ENCODE data around the gene C2orf72. TPM values are rescaled to one million over a fixed set of nuclear protein-coding genes. Genes with fewer than 3 reads are reported as not detected.
"Not testable (repeated sequence)": the region's sequence is repeated elsewhere in the genome, so short reads cannot be mapped to it uniquely, and the experiment has no call there.

C2orf72 gene
- total and polyA plus RNA-seq, 10 of the 15 experiments (the other 5 are each of a cell fraction or from before 2014, with no cell fraction given): under 0.01 to 0.29 (median 0.10) TPM; not detected in 6

DNA sequence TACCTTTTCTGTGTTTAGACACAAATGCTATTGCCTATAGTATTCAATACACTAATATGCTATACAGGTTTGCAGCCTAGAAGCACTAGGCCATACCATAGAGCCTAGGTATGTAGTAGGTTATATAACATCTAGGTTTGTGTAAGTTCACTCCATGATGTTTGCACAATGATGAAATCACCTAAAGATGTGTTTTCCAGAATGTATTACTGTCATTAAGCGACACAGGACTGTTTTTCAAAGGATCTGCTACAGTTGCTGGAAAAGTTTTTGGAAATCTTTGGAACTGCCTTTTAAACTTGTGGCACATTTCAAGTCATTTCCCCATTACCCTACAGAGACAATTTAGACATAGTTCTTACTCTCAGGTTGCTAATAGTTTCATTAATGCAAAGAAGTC, 28.6 kb downstream of the C2orf72 start:
- intact Hi-C loops (cut with micrococcal nuclease; ENCODE audit: unreplicated experiment): no loop called here
- no peak overlapping the region for H3K4me2 ChIP-seq (ENCODE audit: control insufficient read depth, insufficient read depth)
- in situ Hi-C loops (cut with MboI): no loop called here
- no peak for FAIRE-seq
- DNase-seq (ENCODE audit: low read depth, low spot score): no peak
- no peak overlapping the region for H2AFZ ChIP-seq (ENCODE audit: control insufficient read depth, low read depth, low read length)
- CTCF ChIA-PET: interaction anchor here (1.0 kb wide), 1 partner anchor 242 kb away, joined by 4 read pairs; no protein-coding TSS in a partner anchor
- no peaks in the 10 kb centered on the region for H3K27me3 ChIP-seq (replicated peaks in 1 of 2; ENCODE audit: control insufficient read depth in 2 of 2, insufficient read depth in 2 of 2, low read length in 1 of 2)
- no peak for ATAC-seq
- H3K36me3 ChIP-seq (ENCODE audit: control insufficient read depth in 2 of 2, insufficient read depth in 2 of 2, low read length in 1 of 2): peaks cover 3 to 24% of the 10 kb centered on the region in 2 experiments; a peak in 3 of 4 replicates
- peaks cover 5% of the 10 kb centered on the region for H3K79me2 ChIP-seq (ENCODE audit: control insufficient read depth, insufficient read depth, low read length)
- RAD21 ChIA-PET (ENCODE audit: unreplicated experiment): no interaction called here
- H3K4me1 ChIP-seq (ENCODE audit: control insufficient read depth, insufficient read depth, low read length): no peaks in the 10 kb centered on the region
- H3K27ac ChIP-seq (ENCODE audit: control insufficient read depth, insufficient read depth): no peak overlapping the region
- no peaks in the 10 kb centered on the region for H4K20me1 ChIP-seq (ENCODE audit: control insufficient read depth, insufficient read depth)
- no peak overlapping the region for H3K9ac ChIP-seq (ENCODE audit: control insufficient read depth, insufficient read depth, low read length)
- 100% methylated on average over 1 of the region's 1 CpG for WGBS (ENCODE audit: insufficient coverage, insufficient replicate concordance, low lambda C conversion rate, missing lambda C conversion rate)
- H3K4me3 ChIP-seq: no peak overlapping the region
- POLR2A ChIA-PET: no interaction called here
- no peaks in the 10 kb centered on the region for H3K9me3 ChIP-seq (replicated peaks; ENCODE audit: control insufficient read depth, insufficient read depth, low read length)
- BruUV-seq (replicated peaks): no TSS peak
- TF ChIP-seq ZZZ3 (IDR thresholded peaks at IDR 0.05; ENCODE audit: control insufficient read depth, insufficient read length, low read depth): no peak
- no peak for TF ChIP-seq JUND (IDR thresholded peaks at IDR 0.05; ENCODE audit: low read depth, low read length)
- TF ChIP-seq TCF3 (IDR thresholded peaks at IDR 0.05; ENCODE audit: borderline replicate concordance, insufficient read depth, low read depth, low read length): no peak
- no peak for TF ChIP-seq IKZF2 (IDR thresholded peaks at IDR 0.05)
- TF ChIP-seq RCOR1 (conservative IDR thresholded peaks at IDR 0.05; ENCODE audit: low read depth, low read length): no peak
- TF ChIP-seq, protein P1, sequence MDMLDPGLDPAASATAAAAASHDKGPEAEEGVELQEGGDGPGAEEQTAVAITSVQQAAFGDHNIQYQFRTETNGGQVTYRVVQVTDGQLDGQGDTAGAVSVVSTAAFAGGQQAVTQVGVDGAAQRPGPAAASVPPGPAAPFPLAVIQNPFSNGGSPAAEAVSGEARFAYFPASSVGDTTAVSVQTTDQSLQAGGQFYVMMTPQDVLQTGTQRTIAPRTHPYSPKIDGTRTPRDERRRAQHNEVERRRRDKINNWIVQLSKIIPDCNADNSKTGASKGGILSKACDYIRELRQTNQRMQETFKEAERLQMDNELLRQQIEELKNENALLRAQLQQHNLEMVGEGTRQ (IDR thresholded peaks at IDR 0.05; ENCODE audit: borderline replicate concordance, low read depth, low read length): no peak
- SMC1A ChIA-PET (ENCODE audit: uncharacterized antibody, unreplicated experiment): no interaction called here

DNA sequence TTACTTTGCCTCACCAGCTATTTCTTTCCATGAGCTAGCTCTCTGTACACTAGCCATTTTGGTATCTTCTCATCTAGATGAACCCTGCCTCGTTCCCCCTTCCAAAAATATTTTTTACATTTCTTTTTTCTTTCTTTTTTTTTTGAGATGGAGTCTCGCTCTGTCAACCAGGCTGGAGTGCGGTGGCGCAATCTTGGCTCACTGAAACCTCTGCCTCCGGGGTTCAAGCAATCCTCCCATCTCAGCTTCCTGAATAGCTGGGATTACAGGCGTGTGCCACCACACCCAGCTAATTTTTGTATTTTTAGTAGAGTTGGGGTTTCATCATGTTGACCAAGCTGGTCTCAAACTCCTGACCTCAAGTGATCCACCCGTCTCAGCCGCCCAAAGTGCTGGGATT, 30.2 kb downstream of the C2orf72 start:
- CTCF ChIA-PET: interaction anchor here (1.3 kb wide), 1 partner anchor 14 kb away, joined by 7 read pairs; no protein-coding TSS in a partner anchor
- POLR2A ChIA-PET; H3K79me2 ChIP-seq (ENCODE audit: control insufficient read depth, insufficient read depth, low read length); DNase-seq (ENCODE audit: low read depth, low spot score); H3K9ac ChIP-seq (ENCODE audit: control insufficient read depth, insufficient read depth, low read length); RAD21 ChIA-PET (ENCODE audit: unreplicated experiment); H3K27me3 ChIP-seq (replicated peaks in 1 of 2; ENCODE audit: control insufficient read depth in 2 of 2, insufficient read depth in 2 of 2, low read length in 1 of 2); ATAC-seq; H3K4me3 ChIP-seq; H3K4me2 ChIP-seq (ENCODE audit: control insufficient read depth, insufficient read depth); intact Hi-C loops (cut with micrococcal nuclease; ENCODE audit: unreplicated experiment); H3K27ac ChIP-seq (ENCODE audit: control insufficient read depth, insufficient read depth); in situ Hi-C loops (cut with MboI); H3K9me3 ChIP-seq (replicated peaks; ENCODE audit: control insufficient read depth, insufficient read depth, low read length); BruUV-seq (replicated peaks); H3K4me1 ChIP-seq (ENCODE audit: control insufficient read depth, insufficient read depth, low read length); FAIRE-seq; H4K20me1 ChIP-seq (ENCODE audit: control insufficient read depth, insufficient read depth); H2AFZ ChIP-seq (ENCODE audit: control insufficient read depth, low read depth, low read length): not testable (repeated sequence)
- WGBS (ENCODE audit: insufficient coverage, insufficient replicate concordance, low lambda C conversion rate, missing lambda C conversion rate): 80% methylated on average over 8 of the region's 8 CpGs
- H3K36me3 ChIP-seq (ENCODE audit: control insufficient read depth in 2 of 2, insufficient read depth in 2 of 2, low read length in 1 of 2): peaks cover 3 to 34% of the 10 kb centered on the region in 2 experiments; a peak in 3 of 4 replicates
- SMC1A ChIA-PET (ENCODE audit: uncharacterized antibody, unreplicated experiment): interaction anchor here (1.0 kb wide), 1 partner anchor 9 kb away, joined by 3 read pairs; no protein-coding TSS in a partner anchor

Measured in GM12878 (cell line).